GM19035 (cell line): ENCODE data around the gene PRKCQ.

Experiments used
- ATAC-seq: cut with Tn5 transposase; IDR thresholded peaks from one replicate; pipeline ENCODE4 v1.9.1; 2021; ENCODE audit not compliant: unreplicated experiment

Gene PRKCQ

GRCh38 chr10:6570893-6571292, 9.2 kb downstream of the PRKCQ start:
- ATAC-seq = no peak

GRCh38 chr10:6569259-6569658, 10.8 kb downstream of the PRKCQ start:
- ATAC-seq = no peak

- no peak for ATAC-seq
Observed at GRCh38 chr10:6567884-6568283, 12.2 kb downstream of the PRKCQ start.

- no peak for ATAC-seq
Observed at GRCh38 chr10:6567203-6567703, 12.8 kb downstream of the PRKCQ start.

GRCh38 chr10:6565588-6565987, 14.5 kb downstream of the PRKCQ start:
- no peak for ATAC-seq

- no peak for ATAC-seq
Observed at GRCh38 chr10:6564367-6564766, 15.7 kb downstream of the PRKCQ start.

GRCh38 chr10:6563731-6564130, 16.3 kb downstream of the PRKCQ start:
- ATAC-seq = no peak

- no peak for ATAC-seq
Observed at GRCh38 chr10:6563075-6563474, 17.0 kb downstream of the PRKCQ start.

GRCh38 chr10:6562221-6562620, 17.9 kb downstream of the PRKCQ start:
- ATAC-seq = no peak

GRCh38 chr10:6561552-6561951, 18.5 kb downstream of the PRKCQ start:
- ATAC-seq = no peak

GRCh38 chr10:6558759-6559461, 21.2 kb downstream of the PRKCQ start:
- no peak for ATAC-seq

- ATAC-seq = no peak
Observed at GRCh38 chr10:6558272-6558671, 21.8 kb downstream of the PRKCQ start.

GRCh38 chr10:6553937-6554336, 26.1 kb downstream of the PRKCQ start:
- ATAC-seq = no peak

- peak; percentile 60 for ATAC-seq
Observed at GRCh38 chr10:6543431-6544005, 36.6 kb downstream of the PRKCQ start.

GRCh38 chr10:6542999-6543430, 37.1 kb downstream of the PRKCQ start:
- peak; percentile 44 for ATAC-seq

- no peak for ATAC-seq
Observed at GRCh38 chr10:6539833-6540232, 40.2 kb downstream of the PRKCQ start.

- ATAC-seq = no peak
Observed at GRCh38 chr10:6537770-6538169, 42.3 kb downstream of the PRKCQ start.

GRCh38 chr10:6536102-6536501, 44.0 kb downstream of the PRKCQ start:
- ATAC-seq = no peak

GRCh38 chr10:6535156-6535764, 44.8 kb downstream of the PRKCQ start:
- no peak for ATAC-seq

GRCh38 chr10:6532321-6532720, 47.8 kb downstream of the PRKCQ start:
- no peak for ATAC-seq

GRCh38 chr10:6530966-6531365, 49.1 kb downstream of the PRKCQ start:
- ATAC-seq = no peak

GRCh38 chr10:6530211-6530840, 49.8 kb downstream of the PRKCQ start:
- ATAC-seq = no peak
